ENCODE measurements around the gene DZIP1. TPM values are rescaled to one million over a fixed set of nuclear protein-coding genes. Genes with fewer than 3 reads are reported as not detected.
"Not testable (repeated sequence)": the region's sequence is repeated elsewhere in the genome, so short reads cannot be mapped to it uniquely, and the experiment has no call there.

The DZIP1 gene
- total RNA-seq, 1 donor from 2014 or later = 1.2 TPM

DNA sequence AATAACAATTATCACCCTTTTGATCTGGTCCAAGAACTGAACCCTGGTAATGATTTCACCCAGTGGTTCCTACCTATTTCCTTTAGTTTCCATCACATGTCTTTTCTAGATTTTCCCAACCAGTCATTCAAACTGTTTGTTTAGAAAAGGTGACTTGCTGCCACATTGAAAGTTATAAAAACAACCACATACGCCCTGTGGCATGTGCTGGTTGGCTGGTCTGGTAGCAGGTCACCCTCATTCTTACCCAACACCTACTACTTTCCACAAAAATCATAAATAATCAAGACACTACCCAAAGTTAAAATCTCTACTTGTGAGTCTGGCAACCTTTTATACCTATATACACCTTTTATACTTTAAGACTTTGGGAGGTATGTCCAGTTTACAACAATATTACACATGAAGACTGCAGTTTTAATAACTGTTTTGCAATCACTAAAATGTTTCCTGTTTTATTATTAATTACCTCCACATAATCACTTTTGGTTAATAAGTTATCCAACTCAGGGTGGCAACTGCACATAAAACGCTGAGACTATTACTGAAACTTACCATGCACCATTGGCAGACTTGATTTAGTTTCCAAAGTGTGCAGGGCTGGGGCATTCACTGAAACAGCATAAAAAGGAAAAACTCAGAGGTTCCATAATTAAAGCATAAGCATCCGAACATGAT, 38.9 kb downstream of the DZIP1 start:
- DNase-seq (ENCODE audit: low spot score) = no peak
- ATAC-seq = no peak

DNA sequence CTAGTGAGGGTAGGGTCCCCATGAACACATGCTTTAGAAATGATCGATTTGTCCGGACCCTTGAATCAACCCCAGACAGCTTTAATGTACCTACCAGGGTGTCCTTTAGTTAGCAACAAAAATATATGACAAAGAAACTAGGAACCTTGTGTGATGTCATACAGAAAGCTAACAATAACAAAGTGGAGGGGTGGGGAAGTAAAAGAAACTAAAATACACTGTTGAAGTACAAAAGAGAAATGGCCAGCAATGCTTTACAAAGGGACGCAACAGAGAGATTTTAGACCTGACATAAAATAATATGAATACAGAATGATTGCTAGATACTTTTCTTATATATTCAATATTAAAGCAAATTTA, 40.0 kb downstream of the DZIP1 start:
- no peak for ATAC-seq

GRCh38 chr13:95603887-95604555, 40.5 kb downstream of the DZIP1 start:
- DNase-seq (ENCODE audit: low spot score) (peak; percentile 84), ATAC-seq (peak; percentile 85)

More for the DNA sequence above, 40.0 kb downstream of the DZIP1 start:
- no peak for DNase-seq (ENCODE audit: low spot score)

DNA sequence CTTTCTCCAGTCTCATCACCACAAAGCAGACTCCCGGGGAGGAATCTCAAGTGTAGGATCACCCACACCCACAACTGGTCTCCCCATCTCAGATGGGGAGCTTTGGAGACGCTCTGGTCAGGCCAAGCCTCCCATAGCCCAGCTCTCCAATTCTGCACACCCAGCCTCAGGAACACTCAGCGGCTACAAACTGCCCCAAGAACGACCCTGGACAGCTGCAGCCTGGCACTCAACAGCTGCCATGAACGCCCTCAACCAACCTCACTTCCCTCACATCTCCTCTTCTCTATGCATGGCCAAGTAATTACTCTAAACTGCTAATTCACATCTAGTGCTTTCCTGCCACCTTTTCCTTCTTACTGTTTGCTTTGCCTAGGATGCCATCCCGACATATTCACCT, 42.6 kb downstream of the DZIP1 start:
- DNase-seq (ENCODE audit: low spot score) = no peak
- ATAC-seq = no peak

- peak; percentile 43 for ATAC-seq
- DNase-seq (ENCODE audit: low spot score) = no peak
These were observed 43.3 kb downstream of the DZIP1 start for GRCh38 chr13:95601216-95601615.

DNA sequence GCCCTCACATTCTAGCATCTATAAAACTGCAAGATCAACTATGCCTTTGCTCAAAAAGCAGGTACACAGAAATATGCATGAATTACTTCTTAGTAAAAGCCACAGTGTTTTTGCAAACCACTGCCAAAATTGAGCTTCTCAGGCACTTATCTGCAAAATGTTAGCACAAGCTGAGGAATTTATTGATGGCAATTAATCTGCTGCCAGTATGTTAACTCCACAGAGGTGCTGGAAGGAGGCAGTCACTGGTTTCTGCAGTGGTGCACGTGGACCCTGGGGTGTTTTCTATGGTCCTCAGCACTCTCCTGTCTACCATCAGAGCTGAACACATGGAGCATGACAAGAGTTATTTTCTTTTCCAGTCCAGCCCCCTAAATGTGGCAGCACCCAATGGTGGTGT, 47.8 kb downstream of the DZIP1 start:
- DNase-seq (ENCODE audit: low spot score) (no peak), ATAC-seq (no peak)

GRCh38 chr13:95593462-95593861, 51.0 kb downstream of the DZIP1 start:
- ATAC-seq (no peak), DNase-seq (ENCODE audit: low spot score) (no peak)

GRCh38 chr13:95588721-95589120, 55.8 kb downstream of the DZIP1 start:
- DNase-seq (ENCODE audit: low spot score) (no peak), ATAC-seq (no peak)

DNA sequence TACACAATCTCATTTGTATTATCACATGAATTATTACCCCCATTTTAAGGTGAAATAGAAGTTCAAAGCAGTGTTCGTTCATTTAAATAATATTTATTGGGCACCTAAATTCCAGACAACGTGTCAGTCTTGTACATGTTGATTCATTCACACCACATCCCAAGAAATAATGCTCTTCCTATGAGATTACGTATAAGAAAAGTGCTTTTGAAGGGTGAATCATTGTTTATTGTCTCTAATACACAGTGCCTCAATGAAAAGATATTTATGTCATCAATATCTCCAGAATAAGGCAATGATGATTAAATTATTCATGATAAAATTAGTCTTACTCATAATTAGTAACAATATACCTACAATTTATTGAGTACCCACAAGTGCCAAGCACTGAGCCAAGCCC, 56.4 kb downstream of the DZIP1 start:
- ATAC-seq = no peak
- no peak for DNase-seq (ENCODE audit: low spot score)

DNA sequence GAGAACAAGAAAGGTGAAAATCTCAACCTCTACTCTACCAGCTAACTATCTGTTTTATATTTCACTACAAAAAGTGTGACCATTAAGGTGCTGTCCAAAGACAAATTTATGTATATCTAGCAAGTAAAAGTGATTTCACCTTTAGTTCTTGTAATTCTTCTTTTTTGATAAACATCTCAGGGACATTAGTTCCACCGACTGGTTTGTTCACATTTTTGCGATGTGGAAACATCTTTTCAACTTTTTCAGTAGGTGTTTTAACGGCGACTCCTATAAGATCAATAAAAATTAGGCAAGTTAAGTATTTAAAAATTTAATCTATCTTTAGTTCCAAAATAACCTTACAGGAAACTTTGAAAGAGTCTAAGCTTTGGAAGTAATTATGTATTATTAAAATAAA, 58.6 kb downstream of the DZIP1 start:
- DNase-seq (ENCODE audit: low spot score) (no peak), ATAC-seq (no peak)

DNA sequence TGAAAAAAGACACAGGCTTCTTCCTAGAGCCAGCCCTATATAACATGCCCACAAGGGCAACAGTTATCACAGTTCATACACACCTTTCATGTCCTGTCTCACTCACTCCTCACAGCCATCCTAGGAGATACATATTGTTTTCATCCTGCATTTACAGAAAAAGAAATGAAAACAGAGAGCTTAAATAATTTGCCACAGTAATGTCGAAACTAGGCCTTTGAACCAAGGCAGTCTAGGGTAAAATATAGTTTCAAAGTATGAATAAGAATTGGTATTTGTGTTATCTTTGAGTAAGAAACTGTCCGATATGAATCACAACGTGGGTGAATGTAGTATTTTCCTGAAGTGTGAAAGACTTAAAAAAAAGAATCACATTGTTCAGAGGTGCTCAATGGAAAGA, 65.2 kb downstream of the DZIP1 start:
- DNase-seq (ENCODE audit: low spot score) = no peak
- ATAC-seq = no peak

- no peak for DNase-seq (ENCODE audit: low spot score)
- no peak for ATAC-seq
These were observed 71.3 kb downstream of the DZIP1 start for GRCh38 chr13:95573221-95573620.

DNA sequence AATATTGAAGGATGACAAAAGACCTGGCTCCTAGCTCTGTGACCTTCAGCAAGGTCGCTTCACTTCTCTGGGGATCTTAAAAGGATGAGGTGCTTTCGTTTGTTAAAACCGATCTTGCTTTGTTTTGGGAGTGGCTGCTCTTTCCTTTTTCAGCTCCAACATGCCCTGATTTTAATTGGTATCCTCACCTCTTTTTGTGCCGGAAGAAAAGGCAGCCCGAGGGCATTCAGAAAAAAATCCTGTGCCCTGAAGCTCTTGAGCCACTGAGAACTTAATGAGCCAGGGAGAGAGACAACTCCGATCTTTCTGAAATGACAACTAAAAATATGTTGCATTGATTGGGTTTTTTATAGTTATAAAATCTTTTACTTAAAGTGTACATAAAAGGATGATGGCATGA, 72.6 kb downstream of the DZIP1 start:
- DNase-seq (ENCODE audit: low spot score) (no peak), ATAC-seq (no peak)

GRCh38 chr13:95570016-95570415, 74.5 kb downstream of the DZIP1 start:
- no peak for ATAC-seq
- no peak for DNase-seq (ENCODE audit: low spot score)

- ATAC-seq = no peak
These were observed 76.4 kb downstream of the DZIP1 start for GRCh38 chr13:95568131-95568530.

GRCh38 chr13:95565758-95566157, 78.7 kb downstream of the DZIP1 start:
- not testable (repeated sequence) for ATAC-seq; DNase-seq (ENCODE audit: low spot score)

More at GRCh38 chr13:95568131-95568530, 76.4 kb downstream of the DZIP1 start:
- no peak for DNase-seq (ENCODE audit: low spot score)

GRCh38 chr13:95564733-95565291, 79.7 kb downstream of the DZIP1 start:
- ATAC-seq = no peak
- no peak for DNase-seq (ENCODE audit: low spot score)

GRCh38 chr13:95564091-95564490, 80.4 kb downstream of the DZIP1 start:
- DNase-seq (ENCODE audit: low spot score) (no peak), ATAC-seq (no peak)

DNA sequence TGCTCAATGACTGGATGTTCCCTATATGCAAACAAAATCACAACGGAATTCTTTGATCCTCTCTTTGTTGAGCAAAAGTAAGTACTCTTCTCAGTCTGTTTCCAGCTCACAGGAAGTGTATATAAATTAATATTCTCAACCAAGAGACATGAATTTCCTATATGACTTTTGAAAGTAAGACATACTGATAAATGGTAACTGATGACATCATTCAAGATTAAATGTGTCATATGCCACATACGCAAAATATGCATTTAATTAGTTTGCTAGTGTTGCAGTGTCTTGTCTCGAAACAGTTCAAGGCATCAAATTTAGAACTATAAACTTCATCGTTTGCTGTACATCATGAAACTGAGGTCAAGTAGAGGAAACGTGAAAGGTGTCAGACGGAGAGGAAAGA, 84.1 kb downstream of the DZIP1 start:
- no peak for ATAC-seq
- no peak for DNase-seq (ENCODE audit: low spot score)

DNA sequence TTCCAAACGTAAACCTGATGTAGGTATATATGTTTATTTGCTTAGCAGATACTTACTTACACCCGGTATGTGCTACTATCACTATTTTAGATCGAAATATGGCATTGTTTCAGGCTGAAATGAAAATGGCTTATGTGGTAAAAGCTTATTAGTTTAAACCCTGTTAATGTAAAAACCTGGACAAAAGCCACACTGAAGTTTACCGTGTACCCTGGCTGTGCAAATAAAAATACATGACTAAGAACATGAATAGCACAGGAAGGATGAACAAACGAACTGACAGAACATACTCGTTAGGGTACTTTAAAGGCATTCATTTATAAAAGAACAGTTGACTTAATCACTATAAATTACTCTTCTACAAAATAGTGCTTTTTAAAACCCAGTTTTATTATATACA, 85.4 kb downstream of the DZIP1 start:
- no peak for ATAC-seq
- DNase-seq (ENCODE audit: low spot score) = no peak

DNA sequence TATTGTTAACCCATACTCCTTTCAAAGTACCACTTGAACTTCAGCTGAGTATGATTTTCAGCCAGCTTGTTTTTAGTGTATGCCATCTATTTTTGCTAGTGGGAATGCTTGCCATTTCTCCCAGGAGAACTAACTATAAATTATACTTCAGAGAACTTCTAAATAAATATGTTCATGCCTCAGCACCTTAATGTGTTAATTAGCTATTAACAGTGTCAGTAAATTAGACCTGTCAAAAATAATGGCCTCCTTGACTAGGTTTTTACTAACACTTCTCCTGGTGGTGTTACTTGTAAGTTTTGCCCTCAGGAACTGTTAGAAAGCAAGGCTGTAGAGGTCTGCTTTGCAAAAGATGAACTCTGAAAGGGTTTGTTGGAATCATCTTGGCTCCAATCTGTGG, 87.5 kb downstream of the DZIP1 start:
- ATAC-seq (no peak), DNase-seq (ENCODE audit: low spot score) (no peak)

DNA sequence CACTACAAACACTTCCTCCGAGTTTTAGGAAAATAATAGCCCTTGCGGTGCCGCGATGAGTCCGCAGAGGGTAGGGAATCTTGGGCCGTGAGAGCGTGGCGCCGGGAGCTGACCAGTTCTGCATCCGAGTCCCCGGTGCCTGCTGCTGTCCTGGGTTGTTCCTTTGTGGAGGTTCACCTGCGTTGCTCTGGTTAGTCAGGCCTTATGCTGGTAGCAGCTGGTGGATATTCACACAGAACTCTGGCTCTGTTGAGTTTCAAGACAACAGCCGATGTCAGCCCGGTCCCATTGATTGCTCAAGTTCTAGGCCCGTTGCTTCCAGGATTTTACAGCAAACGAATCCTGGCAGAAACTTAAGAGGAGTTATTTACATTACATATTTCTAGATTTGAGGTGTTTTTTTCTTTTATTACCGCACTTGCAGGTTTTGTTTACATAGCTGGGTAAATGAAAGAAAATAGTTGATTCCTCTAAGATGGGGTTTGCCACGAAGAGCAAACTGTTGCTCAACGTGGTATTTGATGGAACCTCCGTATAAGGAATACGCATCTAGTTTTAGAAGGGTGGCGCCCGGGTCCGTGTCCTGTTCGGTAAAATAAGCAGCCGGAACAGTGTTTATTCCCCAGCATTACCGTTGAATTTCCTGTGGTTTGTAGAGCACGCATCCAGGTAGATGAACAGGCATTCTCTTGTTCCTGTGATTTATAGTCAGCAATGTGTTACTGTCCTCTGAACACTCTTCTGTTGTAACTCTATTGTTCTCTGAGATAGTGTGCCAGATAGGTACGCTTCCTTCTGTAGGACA, 90.7 kb downstream of the DZIP1 start:
- ATAC-seq (peak; percentile 38), DNase-seq (ENCODE audit: low spot score) (no peak)
